K562 (cell line): ENCODE measurements around the gene C4orf50. TPM values are rescaled to one million over a fixed set of nuclear protein-coding genes. Genes with fewer than 3 reads are reported as not detected.

ENCODE experiments used
- ATAC-seq: fragments of 200-7000 bp; cut with Tn5 transposase; 3 replicates; pipeline ENCODE4 v1.9.1; 2020; ENCODE audit warnings: moderate library complexity
- BruUV-seq: library from RNA; stranded (reverse); fragments of 400-500 nt; replicated peaks from 2 replicates; lab custom pipeline; 2021; lab: Mats Ljungman, UMichigan
- CTCF ChIA-PET: fragments of 300-600 bp; formaldehyde crosslinking; extraction: SDS; loops from one replicate; lab custom pipeline; 2021; ENCODE audit warnings: low intra/inter-chr PET ratio; lab: Yijun Ruan, JAX
- POLR2A ChIA-PET: fragments of 300-600, 350-650 bp; sonication (Branson Sonifier 250); formaldehyde crosslinking; extraction: SDS; loops from one replicate; lab custom pipeline; 2021; ENCODE audit warnings: antibody characterized with exemption, inconsistent platforms; lab: Yijun Ruan, JAX
- DNase-seq, 4 experiments: peaks; one replicate each; pipeline versions ENCODE4 v3.0.0 to v3.0.0-alpha.2; 2011 to 2018; ENCODE audit warnings: low spot score in 3 of 4, mixed read lengths in 3 of 4; ENCODE audit errors: extremely low read depth in 1 of 4
- FAIRE-seq: peaks from 2 replicates; lab custom pipeline; 2011; peaks lifted over from hg19 to GRCh38; lab: Jason Lieb, UNC
- H2AFZ ChIP-seq: 2 replicates; pipeline ENCODE4 v1.6.0; 2011; ENCODE audit warnings: low read depth, low read length, control low read depth, inconsistent platforms
- H3K27ac ChIP-seq: fragments of 200-600 bp; 3 replicates; pipeline ENCODE4 v1.8.0; 2011; ENCODE audit warnings: low read depth, mild to moderate bottlenecking, control low read depth, inconsistent platforms, low read length, moderate library complexity, mixed read lengths; ENCODE audit errors: extremely low read depth
- H3K27me3 ChIP-seq, 2 experiments: fragments of 300-600 bp in 1 of 2; 2 replicates in 1 of 2; 3 replicates in 1 of 2; pipeline versions ENCODE4 v1.6.0 to v1.8.0; 2011; ENCODE audit warnings: inconsistent platforms in 2 of 2, low read length in 2 of 2, mild to moderate bottlenecking in 1 of 2, mixed read lengths in 1 of 2, moderate library complexity in 1 of 2; ENCODE audit not compliant: control insufficient read depth in 2 of 2, insufficient read depth in 2 of 2
- H3K36me3 ChIP-seq: fragments of 300-600 bp; 3 replicates; pipeline ENCODE4 v1.8.0; 2011; ENCODE audit warnings: mild to moderate bottlenecking, low read length, inconsistent platforms; ENCODE audit not compliant: control insufficient read depth, insufficient read depth
- H3K4me1 ChIP-seq, 2 experiments: fragments of 200-600 bp in 1 of 2; replicated peaks in 1 of 2; 2 replicates in 1 of 2; 3 replicates in 1 of 2; pipeline versions ENCODE4 v1.5.1 to v1.8.0; 2011; ENCODE audit warnings: inconsistent platforms in 2 of 2, low read length in 2 of 2, mild to moderate bottlenecking in 1 of 2, mixed read lengths in 1 of 2, moderate library complexity in 1 of 2; ENCODE audit not compliant: control insufficient read depth in 2 of 2, insufficient read depth in 2 of 2
- H3K4me2 ChIP-seq: 2 replicates; pipeline ENCODE4 v1.6.1; 2011; ENCODE audit warnings: low read length, control low read depth, inconsistent platforms, mixed read lengths; ENCODE audit not compliant: insufficient read depth
- H3K4me3 ChIP-seq: fragments of 200-600 bp; sonication (generic), shearing (Covaris generic); 2 replicates; pipeline ENCODE4 v1.5.1; 2016; ENCODE audit warnings: control low read depth, inconsistent platforms
- H3K79me2 ChIP-seq: fragments of 200-600 bp; 3 replicates; pipeline ENCODE4 v1.8.0; 2011; ENCODE audit warnings: low read length, inconsistent platforms; ENCODE audit not compliant: control insufficient read depth, insufficient read depth
- H3K9ac ChIP-seq, 2 experiments: 2 replicates each; pipeline versions ENCODE4 v1.6.0 to v1.6.1; 2011; ENCODE audit warnings: low read depth in 2 of 2, low read length in 2 of 2, control low read depth in 1 of 2, inconsistent platforms in 1 of 2, mild to moderate bottlenecking in 1 of 2, mixed read lengths in 1 of 2; ENCODE audit not compliant: insufficient read depth in 1 of 2
- H3K9me1 ChIP-seq: one replicate; pipeline ENCODE4 v1.6.0; 2011; ENCODE audit warnings: inconsistent platforms, mild to moderate bottlenecking, low read length, moderate library complexity; ENCODE audit not compliant: control insufficient read depth, insufficient read depth
- H3K9me3 ChIP-seq: replicated peaks from 2 replicates; pipeline ENCODE4 v1.5.1; 2011; ENCODE audit warnings: low read depth, low read length, inconsistent platforms; ENCODE audit not compliant: control insufficient read depth, insufficient read depth
- H4K20me1 ChIP-seq: replicated peaks from 2 replicates; pipeline ENCODE4 v1.6.1; 2011; ENCODE audit warnings: low read length, inconsistent platforms, mixed read lengths; ENCODE audit not compliant: control insufficient read depth, insufficient read depth
- CAMTA2 ChIP-seq: fragments of 250-450 bp; sonication (Bioruptor Pico); conservative IDR thresholded peaks from 2 replicates; pipeline ENCODE4 v1.5.1; 2022
- EWSR1 ChIP-seq: fragments of 450-650 bp; IDR thresholded peaks from 2 replicates; pipeline ENCODE4 v1.6.1; 2018; ENCODE audit warnings: borderline replicate concordance, mild to moderate bottlenecking, low read depth, moderate library complexity; ENCODE audit not compliant: partially characterized antibody
- L3MBTL2 ChIP-seq: fragments of 450-650 bp; IDR thresholded peaks from 2 replicates; pipeline ENCODE4 v1.6.1; 2016; ENCODE audit warnings: mild to moderate bottlenecking, moderate library complexity
- MCM5 ChIP-seq: fragments of 450-650 bp; IDR thresholded peaks from 2 replicates; pipeline ENCODE4 v1.6.1; 2016; ENCODE audit warnings: low read depth
- ZNF121 ChIP-seq: sonication (generic); formaldehyde crosslinking; conservative IDR thresholded peaks from 2 replicates; pipeline ENCODE4 v1.8.0; 2022; ENCODE audit warnings: missing genetic modification reagents
- WGBS: fragments of 100-300 bp; shearing (Covaris generic); methylation state at CpG from one replicate; pipeline ENCODE4 v1.1.6; 2016; ENCODE audit warnings: low coverage, mixed read lengths; ENCODE audit not compliant: insufficient coverage; ENCODE audit errors: missing lambda C conversion rate; 5-methylcytosine and 5-hydroxymethylcytosine counted together
- in situ Hi-C: fragments of 300-500 bp; cut with MboI; formaldehyde crosslinking; loops from 4 replicates; pipeline ENCODE4 v1.15.0; 2018; ENCODE audit warnings: inconsistent platforms, mixed read lengths
- intact Hi-C: fragments of 100-400 bp; cut with micrococcal nuclease; formaldehyde crosslinking; loops from 2 replicates; pipeline ENCODE4 v1.14.2; 2022
- polyA plus RNA-seq, 8 experiments: library from polyadenylated mRNA; depleted of rRNA in 4 of 8; stranded (reverse) in 5 of 8; unstranded in 3 of 8; fragments of >200 nt; fragmentation: Nextera tagmentation in 2 of 8; fragmentation: Illumina TruSeq in 1 of 8; extraction: Ambion mirVana in 2 of 8; extraction: Trizol in 1 of 8; gene quantifications; 2 replicates each; pipeline versions ENCODE4 v1.2.1 to v1.2.3, GENCODE V29; 2011 to 2014; ENCODE audit warnings: inconsistent platforms in 1 of 8, missing spikeins in 1 of 8
- total RNA-seq, 7 experiments: library from RNA; depleted of rRNA in 6 of 7; stranded (reverse); fragments of >200 nt in 6 of 7; fragmentation: Illumina TruSeq in 2 of 7; extraction: Trizol in 2 of 7; gene quantifications; 2 replicates each; pipeline versions ENCODE4 v1.2.1 to v1.2.3, GENCODE V29; 2011 to 2021; ENCODE audit warnings: low replicate concordance in 1 of 7
- TF ChIP-seq, protein P1 (sequence below): sonication (generic); formaldehyde crosslinking; IDR thresholded peaks from 2 replicates; pipeline ENCODE4 v1.8.0; 2022; ENCODE audit warnings: mild to moderate bottlenecking, missing genetic modification reagents, borderline replicate concordance
- TF ChIP-seq, protein P2 (sequence below), 2 experiments: fragments of 250-450 bp in 1 of 2; fragments of 450-650 bp in 1 of 2; sonication (Bioruptor Pico) in 1 of 2; IDR thresholded peaks; 2 replicates each; pipeline versions ENCODE4 v1.6.1 to v1.8.0; 2016 to 2021; ENCODE audit warnings: mild to moderate bottlenecking in 2 of 2, moderate library complexity in 2 of 2, missing compliant biosample characterization in 1 of 2, missing genetic modification characterization in 1 of 2
- TF ChIP-seq, protein P3 (sequence below): fragments of 450-650 bp; formaldehyde crosslinking; IDR thresholded peaks from 2 replicates; pipeline ENCODE4 v1.4.0; 2020; ENCODE audit warnings: mild to moderate bottlenecking, moderate library complexity
- TF ChIP-seq, protein P4 (sequence below): sonication (generic); formaldehyde crosslinking; IDR thresholded peaks from 2 replicates; pipeline ENCODE4 v1.8.1; 2023; ENCODE audit warnings: mild to moderate bottlenecking, missing genetic modification reagents

The C4orf50 gene
- total and polyA plus RNA-seq, 9 of the 15 experiments (the other 6 are each of a cell fraction or from before 2014, with no cell fraction given), result not detected

DNA sequence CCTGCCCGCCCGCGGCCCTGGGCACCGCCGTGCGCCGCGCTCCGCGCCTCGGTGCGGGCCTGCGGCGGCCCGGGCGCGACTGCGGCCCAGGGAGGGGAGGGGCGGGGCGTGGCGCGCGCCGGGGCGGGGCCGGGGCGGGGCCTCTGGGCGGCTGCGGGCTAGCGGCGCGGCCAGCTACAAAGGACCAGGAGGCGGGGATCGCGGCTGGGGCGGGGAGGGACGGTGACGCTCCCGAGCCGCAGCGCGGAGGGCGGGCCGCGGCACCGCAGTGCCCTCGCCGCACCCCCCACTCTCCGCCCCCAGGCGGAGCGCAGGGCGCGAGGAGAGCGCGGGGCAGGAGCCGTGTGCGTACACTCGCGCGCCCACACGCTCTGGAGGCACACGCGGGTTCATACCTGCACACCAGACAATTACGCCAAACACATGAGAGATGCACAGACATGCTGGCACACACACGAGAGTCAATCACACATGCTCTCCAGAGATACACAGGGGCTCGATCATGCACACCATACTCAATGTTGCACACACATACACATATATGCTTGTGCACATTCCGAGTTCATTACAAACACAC is 125.1 kb downstream of the C4orf50 start, which contains the start of gene CRMP1:
Gene CRMP1 (minus strand): TSS at position 83 of the 577 bp plus-strand sequence. CDS start 117 bp downstream, outside the sequence.
- BruUV-seq, result no TSS peak
- H2AFZ ChIP-seq, result no peak within 1 kb of the TSS
- FAIRE-seq, result no peak
- ChIA-PET POLR2A (interaction anchor here (0.6 kb wide), 1 partner anchor 1351 kb away, joined by 3 read pairs; the partner anchor contains the start of gene STX18), CTCF (no interaction called here)
- H3K27me3 ChIP-seq, result peaks cover 0 to 11% of the 10 kb centered on the region in 2 experiments; a peak in 3 of 5 replicates
- DNase-seq, result no peak
- no peak for TF ChIP-seq CAMTA2 (CRISPR knock-in tag)
- TF ChIP-seq EWSR1, result no peak
- TF ChIP-seq, protein P1, sequence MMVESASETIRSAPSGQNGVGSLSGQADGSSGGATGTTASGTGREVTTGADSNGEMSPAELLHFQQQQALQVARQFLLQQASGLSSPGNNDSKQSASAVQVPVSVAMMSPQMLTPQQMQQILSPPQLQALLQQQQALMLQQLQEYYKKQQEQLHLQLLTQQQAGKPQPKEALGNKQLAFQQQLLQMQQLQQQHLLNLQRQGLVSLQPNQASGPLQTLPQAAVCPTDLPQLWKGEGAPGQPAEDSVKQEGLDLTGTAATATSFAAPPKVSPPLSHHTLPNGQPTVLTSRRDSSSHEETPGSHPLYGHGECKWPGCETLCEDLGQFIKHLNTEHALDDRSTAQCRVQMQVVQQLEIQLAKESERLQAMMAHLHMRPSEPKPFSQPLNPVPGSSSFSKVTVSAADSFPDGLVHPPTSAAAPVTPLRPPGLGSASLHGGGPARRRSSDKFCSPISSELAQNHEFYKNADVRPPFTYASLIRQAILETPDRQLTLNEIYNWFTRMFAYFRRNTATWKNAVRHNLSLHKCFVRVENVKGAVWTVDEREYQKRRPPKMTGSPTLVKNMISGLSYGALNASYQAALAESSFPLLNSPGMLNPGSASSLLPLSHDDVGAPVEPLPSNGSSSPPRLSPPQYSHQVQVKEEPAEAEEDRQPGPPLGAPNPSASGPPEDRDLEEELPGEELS (CRISPR knock-in tag), result no peak
- TF ChIP-seq, protein P2, sequence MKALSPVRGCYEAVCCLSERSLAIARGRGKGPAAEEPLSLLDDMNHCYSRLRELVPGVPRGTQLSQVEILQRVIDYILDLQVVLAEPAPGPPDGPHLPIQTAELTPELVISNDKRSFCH (CRISPR knock-in tag; IDR thresholded peaks at IDR 0.05), result no peak
- TF ChIP-seq, protein P2 (tag; IDR thresholded peaks at IDR 0.05), result no peak
- TF ChIP-seq, protein P3, sequence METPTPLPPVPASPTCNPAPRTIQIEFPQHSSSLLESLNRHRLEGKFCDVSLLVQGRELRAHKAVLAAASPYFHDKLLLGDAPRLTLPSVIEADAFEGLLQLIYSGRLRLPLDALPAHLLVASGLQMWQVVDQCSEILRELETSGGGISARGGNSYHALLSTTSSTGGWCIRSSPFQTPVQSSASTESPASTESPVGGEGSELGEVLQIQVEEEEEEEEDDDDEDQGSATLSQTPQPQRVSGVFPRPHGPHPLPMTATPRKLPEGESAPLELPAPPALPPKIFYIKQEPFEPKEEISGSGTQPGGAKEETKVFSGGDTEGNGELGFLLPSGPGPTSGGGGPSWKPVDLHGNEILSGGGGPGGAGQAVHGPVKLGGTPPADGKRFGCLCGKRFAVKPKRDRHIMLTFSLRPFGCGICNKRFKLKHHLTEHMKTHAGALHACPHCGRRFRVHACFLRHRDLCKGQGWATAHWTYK (CRISPR knock-in tag), result no peak
- TF ChIP-seq, protein P4, sequence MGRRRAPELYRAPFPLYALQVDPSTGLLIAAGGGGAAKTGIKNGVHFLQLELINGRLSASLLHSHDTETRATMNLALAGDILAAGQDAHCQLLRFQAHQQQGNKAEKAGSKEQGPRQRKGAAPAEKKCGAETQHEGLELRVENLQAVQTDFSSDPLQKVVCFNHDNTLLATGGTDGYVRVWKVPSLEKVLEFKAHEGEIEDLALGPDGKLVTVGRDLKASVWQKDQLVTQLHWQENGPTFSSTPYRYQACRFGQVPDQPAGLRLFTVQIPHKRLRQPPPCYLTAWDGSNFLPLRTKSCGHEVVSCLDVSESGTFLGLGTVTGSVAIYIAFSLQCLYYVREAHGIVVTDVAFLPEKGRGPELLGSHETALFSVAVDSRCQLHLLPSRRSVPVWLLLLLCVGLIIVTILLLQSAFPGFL (CRISPR knock-in tag), result no peak
- TF ChIP-seq MCM5, result no peak
- TF ChIP-seq L3MBTL2, result no peak
- no peak for TF ChIP-seq ZNF121 (CRISPR knock-in tag)
- TF ChIP-seq, all 486 proteins: peak for 0
- Histone ChIP-seq H3K27ac (no peak within 1 kb of the TSS), H3K9me1 (no peaks in the 10 kb centered on the region), H3K9ac (no peak within 1 kb of the TSS), H4K20me1 (no peaks in the 10 kb centered on the region), H3K4me2 (no peak within 1 kb of the TSS), H3K4me1 (peaks cover 0 to 11% of the 10 kb centered on the region in 2 experiments; a peak in 1 of 5 replicates), H3K79me2 (no peaks in the 10 kb centered on the region), H3K36me3 (no peaks in the 10 kb centered on the region), H3K4me3 (no peak within 1 kb of the TSS), H3K9me3 (no peaks in the 10 kb centered on the region)
- intact Hi-C loops (no loop called here), in situ Hi-C loops (no loop called here)
- no peak for ATAC-seq
- WGBS, result 14% methylated on average over 6 of the region's 67 CpGs
